Adrenal gland (tissue), 12 donors: ENCODE measurements around the gene DMAC2. TPM values are rescaled to one million over a fixed set of nuclear protein-coding genes. Genes with fewer than 3 reads are reported as not detected.
A peak's percentile ranks its signal among the peaks of the same experiment; 100 is the strongest.

ENCODE experiments used
- DNase-seq, 7 donors: peaks; one replicate each; pipeline ENCODE4 v3.0.0-alpha.2; 2019 to 2020
- H3K27ac ChIP-seq, 5 donors: fragments of 200-600 bp; sonication (generic) in 4 of 5; 1 replicate in 3 of 5; 2 replicates in 2 of 5; pipeline versions ENCODE4 v1.5.1 to v1.8.0; 2016 to 2020; ENCODE audit warnings: mild to moderate bottlenecking in 1 of 5
- H3K27me3 ChIP-seq: fragments of 200-600 bp; 2 replicates; pipeline ENCODE4 v1.8.0; 2021
- H3K36me3 ChIP-seq, 2 donors: fragments of 200-600 bp; replicated peaks in 1 of 2; 1 replicate in 1 of 2; 2 replicates in 1 of 2; pipeline versions ENCODE4 v1.5.1 to v1.8.0; 2018 to 2022
- H3K4me1 ChIP-seq, 2 donors: fragments of 200-600 bp; replicated peaks in 1 of 2; 1 replicate in 1 of 2; 2 replicates in 1 of 2; pipeline versions ENCODE4 v1.5.1 to v1.8.0; 2018 to 2021
- H3K4me3 ChIP-seq, 4 donors: fragments of 200-600 bp; sonication (generic) in 3 of 4; one replicate each; pipeline ENCODE4 v1.5.1; 2016 to 2018
- H3K9me3 ChIP-seq, 3 donors: fragments of 200-600 bp; sonication (generic) in 1 of 3; replicated peaks in 1 of 3; 1 replicate in 2 of 3; 2 replicates in 1 of 3; pipeline versions ENCODE4 v1.5.1 to v1.8.0; 2016 to 2021
- CTCF ChIP-seq, 6 experiments: fragments of 450-650 bp in 4 of 6; fragments of 200-600 bp in 2 of 6; sonication (generic) in 1 of 6; IDR thresholded peaks; 1 replicate in 5 of 6; 2 replicates in 1 of 6; pipeline versions ENCODE4 v1.5.1 to v1.8.0; 2016 to 2021; ENCODE audit warnings: antibody characterized with exemption in 6 of 6, mild to moderate bottlenecking in 2 of 6, moderate library complexity in 1 of 6
- POLR2A ChIP-seq, 2 donors: fragments of 450-650 bp; IDR thresholded peaks; one replicate each; pipeline ENCODE4 v1.6.1; 2017; ENCODE audit warnings: antibody characterized with exemption in 2 of 2, mild to moderate bottlenecking in 2 of 2, moderate library complexity in 1 of 2
- WGBS, 4 donors: extraction: QIAGEN DNeasy Blood & Tissue Kit in 2 of 4; methylation state at CpG; one replicate each; pipeline versions ENCODE4 v1.1.5 to v1.1.7; 2013 to 2017; 5-methylcytosine and 5-hydroxymethylcytosine counted together
- intact Hi-C, 2 donors: fragments of 100-400 bp; cut with DNase I; formaldehyde crosslinking; loops; one replicate each; pipeline versions ENCODE4 v1.14.1 to v1.15.0; 2022 to 2023
- polyA plus RNA-seq, 3 donors: library from polyadenylated mRNA; stranded (reverse); fragments of 200-250 nt in 2 of 3; fragments of 350-450 nt in 1 of 3; fragmentation: Illumina TruSeq in 1 of 3; extraction: RNeasy Lipid Tissue Mini Kit (QIAGEN cat#74804) in 1 of 3; gene quantifications; one replicate each; pipeline ENCODE4 v1.2.3, GENCODE V29; 2013 to 2014
- total RNA-seq, 9 donors: library from RNA; depleted of rRNA in 4 of 9; stranded (reverse); fragments of >200 nt in 4 of 9; fragments of 120-200 nt in 1 of 9; fragmentation: NEBNext Ultra II Directional in 1 of 9; extraction: Animal tissue kit (Norgen Biotek cat#: 25700) in 1 of 9; gene quantifications; one replicate each; pipeline versions ENCODE4 v1.1.0 to v1.2.4, GENCODE V29; 2013 to 2023
- donor health status: healthy with polysubstance abuse.
- donor health status: Bipolar disorder and iron deficiency.
- donor health status: DM: yes; HTN: yes; CAD: no.
- donor health status: DM: no; HTN: no; CAD: no.
- donor health status: DM: no; HTN: no; CAD: no.
- donor health status: DM: yes; HTN: yes; CAD: no.

DMAC2 gene
- total and polyA plus RNA-seq, 12 donors, result 30.7 to 60.9 (median 46.2) TPM

DNA sequence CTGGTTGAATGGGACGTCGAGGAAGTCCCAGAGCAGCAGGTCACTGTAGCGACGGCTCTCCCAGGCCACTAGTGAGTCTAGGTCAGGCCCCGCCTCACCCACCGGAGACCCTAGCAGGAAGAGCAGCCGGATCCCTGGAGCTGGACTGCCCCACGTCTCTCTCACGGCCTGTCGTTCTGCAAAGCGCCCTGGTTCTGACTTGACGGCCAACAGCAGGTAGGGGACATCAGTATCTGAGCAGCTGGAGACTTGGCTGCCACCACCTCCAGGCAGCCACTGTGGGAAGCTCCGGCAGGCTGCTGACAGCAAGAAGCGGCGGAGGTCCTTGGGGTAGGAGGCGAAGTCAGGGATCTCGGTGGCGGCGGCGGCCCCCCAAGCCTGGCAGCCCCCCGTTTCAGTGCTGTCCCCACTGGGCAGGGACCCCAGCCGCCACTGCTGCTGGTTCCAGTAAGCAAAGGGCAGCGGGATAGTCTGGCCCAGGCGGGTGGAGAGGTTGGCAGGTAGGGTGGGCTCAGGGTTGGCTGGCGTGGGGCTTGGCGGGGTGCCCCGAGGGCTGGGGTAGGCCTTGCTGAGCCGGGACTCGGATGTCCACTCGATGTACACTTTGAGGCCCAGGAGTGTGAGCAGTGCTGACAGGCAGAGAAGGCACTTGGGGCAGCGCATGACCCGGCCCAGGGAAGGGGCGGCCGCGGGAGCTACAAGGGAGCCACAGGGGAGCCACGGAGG, 13.4 kb downstream of the DMAC2 start:
- H3K9me3 ChIP-seq, result no peaks in the 10 kb centered on the region
- peak overlapping the region in 1 of 4 donors; percentile 4 for H3K4me3 ChIP-seq
- H3K27me3 ChIP-seq, result no peaks in the 10 kb centered on the region
- H3K4me1 ChIP-seq, result peaks cover 15 to 23% of the 10 kb centered on the region in 2 donors
- peak overlapping the region in 2 of 5 donors; percentile 54 to 61 for H3K27ac ChIP-seq
- TF ChIP-seq POLR2A (IDR thresholded peaks at IDR 0.05), result no peak
- TF ChIP-seq CTCF (IDR thresholded peaks at IDR 0.05), result no peak
- peaks cover 0 to 38% of the 10 kb centered on the region in 2 donors for H3K36me3 ChIP-seq
- WGBS, 4 donors, result 83 to 95% (median 87%) methylated on average over 4 to 36 of the region's 36 CpGs
- peak in 2 of 7 donors; percentile 23 to 25 for DNase-seq
- intact Hi-C loops, result loop anchor here in 1 of 2 donors (5.0 to 10.0 kb wide), 2 partner anchors 34 to 51 kb away; partner anchors contain the start of gene TMEM91

- H3K27ac ChIP-seq, result no peak overlapping the region
- no peak for DNase-seq
- intact Hi-C loops, result loop anchor here in 1 of 2 donors (5.0 to 10.0 kb wide), 2 partner anchors 33 to 51 kb away; partner anchors contain the start of gene TMEM91
- H3K9me3 ChIP-seq, result no peaks in the 10 kb centered on the region
- TF ChIP-seq POLR2A (IDR thresholded peaks at IDR 0.05) (no peak), CTCF (IDR thresholded peaks at IDR 0.05) (no peak)
- H3K27me3 ChIP-seq, result no peaks in the 10 kb centered on the region
- 90 to 94% (median 93%) methylated on average over 12 to 28 of the region's 28 CpGs for WGBS, 4 donors
- H3K4me1 ChIP-seq, result peaks cover 15 to 21% of the 10 kb centered on the region in 2 donors
- peaks cover 0 to 44% of the 10 kb centered on the region in 2 donors for H3K36me3 ChIP-seq
- no peak overlapping the region for H3K4me3 ChIP-seq
These were observed 14.3 kb downstream of the DMAC2 start for GRCh38 chr19:41425174-41426115.

DNA sequence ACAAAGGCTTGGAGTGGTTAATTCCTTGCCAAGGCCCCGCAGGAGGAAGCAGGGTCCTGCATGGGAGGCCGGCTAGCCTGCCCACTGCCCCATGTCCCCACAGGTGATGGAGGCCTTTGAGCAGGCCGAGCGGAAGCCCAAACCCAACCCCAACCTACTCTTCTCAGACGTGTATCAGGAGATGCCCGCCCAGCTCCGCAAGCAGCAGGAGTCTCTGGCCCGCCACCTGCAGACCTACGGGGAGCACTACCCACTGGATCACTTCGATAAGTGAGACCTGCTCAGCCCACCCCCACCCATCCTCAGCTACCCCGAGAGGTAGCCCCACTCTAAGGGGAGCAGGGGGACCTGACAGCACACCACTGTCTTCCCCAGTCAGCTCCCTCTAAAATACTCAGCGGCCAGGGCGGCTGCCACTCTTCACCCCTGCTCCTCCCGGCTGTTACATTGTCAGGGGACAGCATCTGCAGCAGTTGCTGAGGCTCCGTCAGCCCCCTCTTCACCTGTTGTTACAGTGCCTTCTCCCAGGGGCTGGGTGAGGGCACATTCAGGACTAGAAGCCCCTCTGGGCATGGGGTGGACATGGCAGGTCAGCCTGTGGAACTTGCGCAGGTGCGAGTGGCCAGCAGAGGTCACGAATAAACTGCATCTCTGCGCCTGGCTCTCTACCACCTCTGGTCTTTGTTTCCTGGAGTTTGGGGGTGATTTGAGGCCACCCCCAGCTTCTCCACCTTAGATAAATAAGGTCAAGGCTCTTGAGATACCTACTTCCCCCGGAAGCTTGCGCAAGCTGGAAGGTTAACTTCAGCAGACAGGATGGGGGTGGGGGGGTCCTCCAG, 15.2 kb downstream of the DMAC2 start:
- peaks cover 15 to 21% of the 10 kb centered on the region in 2 donors for H3K4me1 ChIP-seq
- WGBS, 4 donors, result 77 to 86% (median 83%) methylated on average over 13 to 21 of the region's 21 CpGs
- intact Hi-C loops, result loop anchor here in 1 of 2 donors (5.0 to 10.0 kb wide), 2 partner anchors 32 to 50 kb away; partner anchors contain the start of gene TMEM91
- no peak for TF ChIP-seq CTCF (IDR thresholded peaks at IDR 0.05)
- TF ChIP-seq POLR2A (IDR thresholded peaks at IDR 0.05), result no peak
- no peaks in the 10 kb centered on the region for H3K27me3 ChIP-seq
- H3K4me3 ChIP-seq, result no peak overlapping the region
- H3K9me3 ChIP-seq, result no peaks in the 10 kb centered on the region
- no peak for DNase-seq
- no peak overlapping the region for H3K27ac ChIP-seq
- peaks cover 0 to 53% of the 10 kb centered on the region in 2 donors for H3K36me3 ChIP-seq
